GM21576 (cell line): ENCODE results near the gene DUOX2.

ENCODE experiments used
- ATAC-seq: cut with Tn5 transposase; IDR thresholded peaks from one replicate; pipeline ENCODE4 v1.9.1; 2021; ENCODE audit warnings: mild to moderate bottlenecking, moderate library complexity; ENCODE audit not compliant: unreplicated experiment

The DUOX2 gene

DNA sequence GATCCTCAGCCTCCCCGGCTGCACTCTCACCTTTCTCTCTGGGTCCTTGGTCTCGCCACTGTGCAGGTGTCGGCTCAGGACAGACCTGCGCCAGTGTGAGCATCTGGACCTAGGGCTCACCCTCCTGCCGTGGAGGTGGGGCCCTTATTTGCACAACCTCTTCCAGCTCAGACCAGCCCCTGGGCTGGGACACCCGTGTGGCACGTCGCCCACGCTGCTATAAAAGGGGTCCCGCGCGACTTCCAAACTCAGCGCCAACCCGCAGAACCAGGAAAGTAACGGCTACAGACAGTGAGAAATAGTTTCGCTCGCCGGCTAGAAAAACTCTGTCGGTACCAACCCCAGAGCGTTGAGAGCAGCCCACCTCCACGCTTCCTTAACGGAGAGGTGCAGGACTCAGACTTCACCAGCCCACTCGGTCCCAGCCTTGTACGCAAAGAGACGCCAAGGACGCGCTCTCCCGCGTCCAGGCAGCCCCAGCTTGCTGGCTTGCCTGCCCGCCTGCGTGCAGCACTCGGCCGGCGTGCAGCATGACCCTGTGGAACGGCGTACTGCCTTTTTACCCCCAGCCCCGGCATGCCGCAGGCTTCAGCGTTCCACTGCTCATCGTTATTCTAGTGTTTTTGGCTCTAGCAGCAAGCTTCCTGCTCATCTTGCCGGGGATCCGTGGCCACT lies at the start of gene DUOX2, which contains the start of gene DUOXA2:
DUOX2 (minus strand) TSS at position 97 of the 675 bp plus-strand sequence. CDS start 761 bp downstream, outside the sequence.
DUOXA2 (plus strand) TSS at position 251 of the 675 bp plus-strand sequence; CDS start at position 531, 280 bp downstream.
- no peak for ATAC-seq

DNA sequence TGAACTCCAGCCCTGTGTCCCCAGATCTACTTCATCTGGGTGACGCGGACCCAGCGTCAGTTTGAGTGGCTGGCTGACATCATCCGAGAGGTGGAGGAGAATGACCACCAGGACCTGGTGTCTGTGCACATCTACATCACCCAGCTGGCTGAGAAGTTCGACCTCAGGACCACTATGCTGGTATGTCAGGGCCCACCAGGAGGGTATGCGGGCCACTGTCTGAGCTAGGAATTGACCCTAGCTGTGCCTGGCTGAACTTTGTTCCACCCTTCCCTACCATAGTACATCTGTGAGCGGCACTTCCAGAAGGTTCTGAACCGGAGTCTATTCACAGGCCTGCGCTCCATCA lies 49.5 kb upstream of the DUOX2 start:
- ATAC-seq: no peak

DNA sequence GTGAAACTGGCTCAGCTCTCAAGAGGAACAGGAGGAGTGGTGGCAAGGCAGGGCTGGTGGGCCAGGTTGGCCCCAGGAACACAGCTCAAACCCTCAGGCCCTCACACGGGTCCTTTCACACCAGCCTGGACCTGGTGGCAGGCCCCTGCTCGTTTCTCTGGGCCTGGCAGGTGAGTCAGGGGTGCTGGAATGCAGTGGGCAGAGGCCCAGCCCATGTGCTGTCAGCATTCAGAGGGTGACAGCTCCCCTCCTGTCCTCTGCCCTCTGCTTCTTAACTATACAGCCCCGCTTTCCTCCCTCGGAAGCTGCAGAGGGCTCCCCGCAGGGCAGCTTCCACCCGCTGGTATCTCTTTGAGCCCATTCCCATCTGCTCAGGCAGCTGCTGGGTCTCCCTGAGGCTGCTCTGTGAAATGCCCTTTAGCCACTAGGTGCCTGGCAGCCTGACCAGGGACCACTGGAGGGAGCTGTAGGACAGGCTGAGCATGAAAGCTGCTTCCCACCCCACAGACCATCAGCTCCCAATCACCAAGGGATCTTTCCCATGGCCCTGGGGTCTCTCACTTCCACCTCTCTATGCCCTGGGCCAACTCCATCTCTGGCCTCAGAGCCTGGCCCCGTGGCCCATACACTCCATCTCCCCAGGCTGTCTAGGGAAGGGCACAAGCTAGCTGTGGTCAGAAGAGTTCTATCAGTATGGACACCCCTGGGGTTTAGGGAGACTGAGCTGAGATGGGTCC lies 49.0 kb upstream of the DUOX2 start:
- no peak for ATAC-seq

DNA sequence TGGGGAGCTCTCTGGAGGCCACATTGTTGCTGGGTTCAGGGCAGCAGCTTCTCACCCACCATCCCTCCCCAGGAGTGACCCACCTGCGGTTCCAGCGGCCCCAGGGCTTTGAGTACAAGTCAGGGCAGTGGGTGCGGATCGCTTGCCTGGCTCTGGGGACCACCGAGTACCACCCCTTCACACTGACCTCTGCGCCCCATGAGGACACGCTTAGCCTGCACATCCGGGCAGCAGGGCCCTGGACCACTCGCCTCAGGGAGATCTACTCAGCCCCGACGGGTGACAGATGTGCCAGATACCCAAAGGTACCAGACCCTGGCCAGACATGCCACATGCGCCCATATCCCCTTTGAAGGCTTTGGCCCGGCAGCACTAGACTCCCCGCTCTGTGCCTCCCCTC lies 47.7 kb upstream of the DUOX2 start:
- no peak for ATAC-seq

DNA sequence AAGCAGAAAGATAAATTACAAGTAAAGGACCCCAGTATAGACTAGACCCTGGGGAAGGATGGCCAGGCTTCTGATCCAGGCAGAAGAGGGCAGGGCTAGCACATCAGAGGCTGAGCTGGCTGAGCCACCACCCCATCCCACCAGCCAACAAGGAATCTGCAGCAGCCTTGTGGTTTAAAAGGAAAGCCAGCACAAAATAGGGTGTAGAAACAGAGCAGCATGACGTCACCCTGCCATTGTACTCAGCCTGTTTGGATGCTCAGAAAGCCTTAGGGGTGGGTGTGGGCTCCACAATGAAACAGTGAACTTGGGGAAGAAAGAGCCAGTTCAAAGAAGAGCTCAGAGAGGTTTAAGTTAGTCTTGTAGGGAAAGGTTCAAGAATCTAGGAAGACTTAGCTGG lies 44.0 kb upstream of the DUOX2 start:
- ATAC-seq: no peak

DNA sequence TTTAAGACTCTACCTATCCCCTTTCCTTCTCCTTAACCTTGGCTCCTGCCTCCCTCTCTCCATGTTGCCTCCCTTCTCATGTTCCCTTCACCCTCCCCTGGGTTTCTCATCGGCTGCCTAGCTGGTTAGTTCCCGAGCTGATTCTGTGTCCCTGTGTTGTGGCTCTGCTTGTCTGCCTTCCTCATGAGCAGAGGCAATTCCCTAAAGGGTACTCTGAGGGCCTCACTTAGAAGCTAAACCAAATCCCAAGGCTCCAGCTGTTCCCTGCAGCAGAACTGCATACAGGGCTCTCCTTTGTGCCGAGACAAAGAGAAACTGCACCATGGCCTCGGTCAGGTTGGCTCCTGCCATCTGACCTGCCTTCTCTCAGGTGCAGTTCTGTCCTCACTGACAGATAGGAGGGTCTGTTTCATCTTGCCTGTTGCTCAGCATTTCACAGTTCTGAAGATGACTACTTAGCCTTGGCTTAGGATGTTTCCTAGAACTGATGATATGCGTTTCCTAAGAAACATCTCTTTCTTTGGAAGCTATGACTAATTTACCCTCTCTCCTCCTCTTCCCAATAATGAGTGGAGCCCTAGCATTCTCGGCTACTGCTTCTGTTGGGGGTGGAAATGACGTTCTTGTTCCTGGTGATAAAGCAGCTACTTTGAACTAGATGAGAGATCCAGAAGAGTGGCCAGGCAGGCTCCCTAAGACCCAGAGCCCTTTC lies 42.9 kb upstream of the DUOX2 start:
- no peak for ATAC-seq

DNA sequence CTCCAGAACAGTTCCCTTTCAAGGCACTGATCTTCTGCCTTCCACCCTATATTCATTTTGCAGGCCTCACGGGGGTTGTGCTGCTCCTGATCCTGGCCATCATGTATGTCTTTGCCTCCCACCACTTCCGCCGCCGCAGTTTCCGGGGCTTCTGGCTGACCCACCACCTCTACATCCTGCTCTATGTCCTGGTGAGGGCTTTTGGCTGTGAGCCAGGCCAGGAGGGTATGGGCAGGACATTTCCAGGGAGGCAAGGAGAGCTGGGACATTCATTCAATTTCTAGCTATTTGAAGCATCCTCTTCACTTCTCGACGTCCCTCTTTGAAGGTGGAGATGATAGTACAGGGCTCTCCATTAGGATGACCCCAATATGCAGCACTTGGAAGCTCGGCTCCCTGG lies 41.8 kb upstream of the DUOX2 start:
- no peak for ATAC-seq

DNA sequence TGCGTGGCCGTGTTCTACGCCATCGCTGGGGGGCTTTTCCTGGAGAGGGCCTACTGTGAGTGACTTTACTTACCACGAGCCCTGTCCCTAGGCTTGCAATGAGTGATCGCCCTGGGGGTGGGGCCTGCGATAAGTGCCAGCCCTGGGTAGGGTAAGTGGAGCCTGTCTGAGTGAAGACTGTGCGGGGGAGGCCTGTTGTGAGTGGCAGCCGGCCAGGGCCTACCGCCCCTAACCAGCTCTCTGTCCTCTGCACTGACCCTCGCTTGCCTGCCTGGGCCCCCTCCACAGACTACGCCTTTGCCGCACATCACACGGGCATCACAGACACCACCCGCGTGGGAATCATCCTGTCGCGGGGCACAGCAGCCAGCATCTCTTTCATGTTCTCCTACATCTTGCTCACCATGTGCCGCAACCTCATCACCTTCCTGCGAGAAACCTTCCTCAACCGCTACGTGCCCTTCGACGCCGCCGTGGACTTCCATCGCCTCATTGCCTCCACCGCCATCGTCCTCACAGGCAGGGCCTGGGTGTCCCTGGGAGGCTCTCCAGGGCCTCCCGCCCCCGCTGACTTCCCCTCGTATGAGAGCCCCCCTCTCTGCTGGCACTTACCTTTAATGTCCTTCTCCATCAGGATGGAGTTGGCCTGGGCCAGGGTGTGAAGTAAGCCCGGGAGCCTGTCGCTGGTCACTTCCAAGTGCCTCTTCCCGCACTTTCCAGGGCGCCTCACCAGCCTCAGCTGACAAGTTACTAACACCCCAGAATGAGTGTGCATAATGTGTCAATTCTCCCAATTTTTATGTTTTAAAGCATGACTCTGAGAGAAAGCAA lies 38.2 kb upstream of the DUOX2 start:
- ATAC-seq: no peak

DNA sequence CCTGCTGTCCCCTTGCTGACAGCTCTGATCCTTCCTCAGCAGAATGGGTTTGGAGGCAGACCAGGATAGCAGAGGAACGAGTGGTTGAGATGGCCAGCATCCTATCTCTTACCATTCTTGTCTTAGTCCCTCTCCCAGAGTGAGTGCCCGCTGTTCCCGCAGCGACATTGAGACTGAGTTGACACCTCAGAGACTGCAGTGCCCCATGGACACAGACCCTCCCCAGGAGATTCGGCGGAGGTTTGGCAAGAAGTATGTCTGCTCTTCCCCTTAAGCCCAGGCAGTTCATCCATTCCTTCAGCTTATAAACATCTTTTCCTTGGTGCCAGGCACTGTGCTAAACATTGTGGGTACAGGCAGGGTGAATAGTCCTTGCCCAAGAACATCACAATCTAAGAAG lies 37.0 kb upstream of the DUOX2 start:
- no peak for ATAC-seq

DNA sequence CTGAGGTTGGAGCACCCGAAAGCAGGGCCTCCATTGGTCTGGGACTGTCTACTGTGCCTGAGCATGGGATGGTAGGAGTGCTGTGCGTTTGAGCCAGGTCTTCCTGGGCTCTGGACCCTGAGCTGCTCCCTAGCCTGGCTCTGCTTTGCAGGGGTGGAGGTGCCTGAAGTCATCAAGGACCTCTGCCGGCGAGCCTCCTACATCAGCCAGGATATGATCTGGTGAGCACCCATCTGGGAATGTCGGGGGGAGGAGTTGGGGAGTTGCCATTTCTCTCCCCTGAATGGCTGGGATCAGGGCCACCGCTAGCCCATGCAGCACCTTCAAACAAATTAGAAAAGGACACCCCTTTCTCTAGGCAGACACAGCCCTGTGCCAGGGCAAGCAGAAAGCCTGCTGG lies 36.5 kb upstream of the DUOX2 start:
- ATAC-seq: no peak

DNA sequence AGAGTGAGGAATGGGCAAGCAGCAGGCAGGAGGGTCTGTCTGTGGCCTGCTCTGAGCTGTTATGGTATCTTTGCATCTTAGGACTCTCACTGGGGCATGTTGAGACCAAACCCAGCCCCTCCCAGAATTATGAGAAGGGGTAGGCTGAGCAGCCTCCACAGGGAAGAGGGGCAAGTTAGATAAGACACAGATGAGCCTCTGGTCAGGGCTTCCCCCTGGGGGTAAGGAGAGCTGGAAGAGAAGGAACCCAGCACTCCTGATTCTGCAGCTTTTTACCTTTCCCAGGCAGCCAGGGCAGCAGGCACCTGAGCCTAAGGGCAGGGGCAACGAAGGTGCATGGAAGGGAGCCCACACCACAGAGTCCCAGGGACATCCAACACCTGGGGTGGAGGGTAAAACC lies 35.1 kb upstream of the DUOX2 start:
- ATAC-seq: no peak

DNA sequence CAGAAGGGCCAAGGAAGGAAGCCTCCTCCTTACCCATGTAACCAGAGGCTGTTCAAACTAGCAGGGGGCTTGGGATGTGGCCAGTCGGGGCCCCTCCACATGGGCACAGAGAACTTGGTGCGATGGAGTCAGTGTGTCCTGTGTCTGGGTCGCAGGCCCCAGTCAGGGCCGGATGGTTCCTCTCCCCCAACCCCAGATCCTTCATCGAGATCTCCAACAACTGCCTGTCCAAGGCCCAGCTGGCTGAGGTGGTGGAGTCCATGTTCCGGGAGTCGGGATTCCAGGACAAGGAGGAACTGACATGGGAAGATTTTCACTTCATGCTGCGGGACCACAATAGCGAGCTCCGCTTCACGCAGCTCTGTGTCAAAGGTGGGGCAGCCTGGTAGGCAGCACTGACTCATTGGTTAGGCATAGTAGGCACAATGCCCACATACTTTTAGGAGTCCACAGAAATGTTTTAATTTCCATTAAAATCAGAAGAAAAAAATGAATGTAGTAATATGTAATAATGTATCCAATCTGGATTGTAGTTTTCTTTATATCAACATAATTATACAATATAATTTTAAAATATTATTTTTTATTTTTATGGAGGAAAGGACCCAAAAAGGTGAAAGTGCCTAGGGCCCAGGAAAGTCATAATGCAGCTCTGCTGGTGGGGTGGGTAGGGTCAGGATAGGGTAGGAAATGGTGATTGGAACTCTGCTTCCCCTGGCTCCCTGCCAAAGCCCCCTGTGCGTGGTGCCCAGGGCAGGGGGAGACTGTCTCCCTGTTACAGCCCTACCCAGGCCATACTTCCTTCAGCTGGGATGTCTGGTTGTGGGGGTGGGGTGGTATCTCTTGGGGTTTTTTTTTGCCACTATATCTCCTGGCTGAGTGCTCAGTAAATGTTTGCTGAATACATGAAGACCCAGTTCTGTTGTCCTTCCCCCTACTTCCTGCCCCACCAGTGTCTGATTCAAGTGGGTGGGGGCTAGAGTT lies 34.4 kb upstream of the DUOX2 start:
- no peak for ATAC-seq

DNA sequence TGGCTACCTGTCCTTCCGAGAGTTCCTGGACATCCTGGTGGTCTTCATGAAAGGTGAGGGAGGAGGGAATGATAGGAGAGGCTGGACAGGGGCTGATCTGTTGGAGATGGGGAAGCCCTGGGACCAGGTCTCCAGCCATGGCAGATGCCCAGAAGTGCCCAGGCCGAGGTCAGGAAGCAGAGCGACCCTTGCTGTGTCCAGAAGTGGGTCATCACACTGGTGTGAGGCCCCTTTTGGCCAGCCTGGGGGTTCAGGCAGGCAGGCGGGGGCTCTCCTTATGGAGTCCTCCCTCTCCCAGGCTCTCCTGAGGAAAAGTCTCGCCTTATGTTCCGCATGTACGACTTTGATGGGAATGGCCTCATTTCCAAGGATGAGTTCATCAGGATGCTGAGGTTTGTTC lies 33.6 kb upstream of the DUOX2 start:
- no peak for ATAC-seq

DNA sequence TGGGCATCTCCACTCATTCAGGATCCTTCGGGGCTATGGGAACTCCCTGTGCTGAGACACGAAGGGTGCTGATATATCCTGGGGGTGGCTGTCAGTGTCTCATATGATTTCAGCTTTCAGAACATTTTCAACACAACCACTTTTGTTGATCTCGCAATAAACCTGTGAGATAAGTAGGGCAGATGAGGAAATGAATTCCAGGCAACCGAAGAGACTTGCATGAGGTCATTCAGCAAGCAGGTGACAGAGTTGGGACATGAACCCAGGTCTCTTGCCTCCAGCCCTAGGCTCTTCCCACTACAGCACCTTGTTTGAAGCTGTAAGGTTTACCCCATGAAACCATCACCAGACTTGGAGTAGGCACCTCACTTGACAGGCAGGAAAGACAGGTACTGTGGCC lies 32.4 kb upstream of the DUOX2 start:
- no peak for ATAC-seq

DNA sequence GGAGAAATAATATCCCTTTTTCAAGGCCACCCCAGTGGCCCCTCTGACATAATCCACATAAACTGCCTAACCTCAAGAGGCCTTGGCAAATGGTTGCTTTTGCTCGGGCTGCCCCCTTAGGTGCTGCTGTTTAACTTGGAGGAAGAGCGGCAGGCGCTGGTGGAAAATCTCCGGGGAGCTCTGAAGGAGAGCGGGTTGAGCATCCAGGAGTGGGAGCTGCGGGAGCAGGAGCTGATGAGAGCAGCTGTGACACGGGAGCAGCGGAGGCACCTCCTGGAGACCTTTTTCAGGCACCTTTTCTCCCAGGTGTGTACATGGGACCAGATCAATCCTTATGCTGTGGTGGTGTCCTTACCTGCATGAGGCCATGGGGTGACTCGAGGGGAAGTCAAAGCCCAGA lies 30.8 kb upstream of the DUOX2 start:
- no peak for ATAC-seq

DNA sequence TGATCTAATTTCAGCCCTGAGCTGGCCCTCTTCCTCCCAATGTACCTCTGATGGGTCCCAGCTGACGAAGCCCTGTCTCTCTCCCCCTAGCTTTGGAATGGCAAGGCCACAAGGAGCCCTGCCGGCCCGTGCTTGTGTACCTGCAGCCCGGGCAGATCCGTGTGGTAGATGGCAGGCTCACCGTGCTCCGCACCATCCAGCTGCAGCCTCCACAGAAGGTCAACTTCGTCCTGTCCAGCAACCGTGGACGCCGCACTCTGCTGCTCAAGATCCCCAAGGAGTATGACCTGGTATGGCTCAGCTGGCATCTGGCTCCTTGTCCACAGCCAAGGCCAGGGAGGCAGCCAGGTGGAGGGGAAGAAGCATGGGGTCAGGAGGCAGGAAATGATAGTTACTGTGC lies 30.0 kb upstream of the DUOX2 start:
- ATAC-seq: no peak

DNA sequence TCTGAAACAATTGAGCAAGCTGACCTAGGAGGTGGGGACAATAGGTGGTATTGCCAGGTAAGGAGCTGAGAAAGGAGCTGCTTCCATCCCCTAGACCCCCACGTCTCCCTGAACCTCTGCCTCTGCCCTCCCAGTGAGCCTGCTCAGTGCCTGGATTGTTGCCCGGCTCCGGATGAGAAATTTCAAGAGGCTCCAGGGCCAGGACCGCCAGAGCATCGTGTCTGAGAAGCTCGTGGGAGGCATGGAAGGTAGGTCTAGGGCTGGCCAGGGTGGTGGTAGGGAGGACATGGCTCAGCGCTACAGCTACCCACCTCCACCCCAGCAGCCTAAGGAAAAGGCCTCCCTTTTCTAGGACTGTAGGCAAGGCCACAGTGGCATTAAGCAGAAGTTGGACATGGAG lies 29.1 kb upstream of the DUOX2 start:
- no peak for ATAC-seq

DNA sequence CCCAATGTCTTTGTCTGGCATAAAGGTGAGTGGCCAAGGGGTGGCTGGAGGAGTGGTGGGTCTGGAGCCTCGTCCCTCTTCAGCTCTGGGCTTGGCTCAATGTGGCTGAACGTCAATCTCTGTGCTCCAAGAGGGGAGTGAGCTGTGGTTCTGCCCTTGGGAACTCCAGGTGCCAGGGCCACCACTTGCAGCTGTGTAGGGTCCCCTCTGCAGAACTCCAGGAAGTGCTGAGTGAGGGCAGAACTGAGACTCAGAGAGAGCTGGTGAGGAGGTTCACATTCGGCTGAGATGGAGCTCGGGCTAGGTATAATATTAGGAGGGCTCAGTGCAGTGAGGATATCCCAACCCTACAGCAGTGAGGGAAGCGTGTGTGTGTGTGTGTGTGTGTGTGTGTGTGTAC lies 27.4 kb upstream of the DUOX2 start:
- ATAC-seq: no peak

DNA sequence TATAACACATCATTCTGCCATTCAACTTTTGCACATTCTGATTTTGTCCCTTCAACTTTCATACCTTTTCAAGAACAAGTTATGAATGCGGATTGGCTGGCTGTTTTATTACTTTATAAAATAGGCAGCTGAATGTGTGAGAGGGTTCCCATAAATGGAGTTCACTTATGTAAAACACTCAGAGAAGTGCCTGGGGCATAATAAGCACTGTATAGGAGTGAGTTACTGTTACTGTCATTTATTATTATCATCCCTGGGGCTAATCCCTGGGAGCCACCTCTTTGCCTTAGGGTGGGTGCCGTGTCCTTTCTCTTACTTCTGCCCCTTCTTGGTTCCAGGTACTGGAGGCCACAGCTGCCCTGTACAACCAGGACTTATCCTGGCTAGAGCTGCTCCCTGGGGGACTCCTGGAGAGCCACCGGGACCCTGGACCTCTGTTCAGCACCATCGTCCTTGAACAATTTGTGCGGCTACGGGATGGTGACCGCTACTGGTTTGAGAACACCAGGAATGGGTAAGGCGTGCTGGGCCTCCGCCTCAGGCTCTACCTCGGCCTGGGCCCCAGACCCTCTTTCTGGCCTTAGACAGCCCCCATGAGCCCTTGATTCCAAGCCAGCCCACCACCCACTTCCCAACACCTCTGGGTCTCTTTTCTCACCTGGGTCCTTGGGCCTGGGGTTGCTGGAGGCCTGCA lies 26.7 kb upstream of the DUOX2 start:
- no peak for ATAC-seq
